CD4-positive, alpha-beta T cell (primary cell): Measurements from ENCODE around the gene RPTOR. TPM values are rescaled to one million over a fixed set of nuclear protein-coding genes. Genes with fewer than 3 reads are reported as not detected.
A peak's percentile ranks its signal among the peaks of the same experiment; 100 is the strongest.

Experiments
- ATAC-seq: fragments of 200-7000 bp; cut with Tn5 transposase; one replicate; pipeline ENCODE4 v1.10.0; 2022; ENCODE audit warnings: mild to moderate bottlenecking; ENCODE audit not compliant: poor library complexity
- CTCF ChIA-PET: fragments of 350-600 bp; sonication (Branson Sonifier 250); formaldehyde crosslinking; loops from one replicate; lab custom pipeline; 2021; ENCODE audit warnings: antibody characterized with exemption, inconsistent platforms; lab: Charles Lee
- POLR2A ChIA-PET: fragments of 350-600 bp; sonication (Branson Sonifier 250); formaldehyde crosslinking; loops from one replicate; lab custom pipeline; 2021; ENCODE audit warnings: antibody characterized with exemption, inconsistent platforms; lab: Charles Lee
- DNase-seq, 14 experiments: peaks; one replicate each; pipeline ENCODE4 v3.0.0-alpha.2; 2013 to 2020; ENCODE audit warnings: mixed read lengths in 2 of 14
- H3K27ac ChIP-seq, 2 donors: one replicate each; pipeline versions ENCODE4 v1.5.1 to v1.7.0; 2013; ENCODE audit warnings: low read length in 2 of 2, low read depth in 1 of 2, mild to moderate bottlenecking in 1 of 2
- H3K27me3 ChIP-seq, 2 experiments: 1 replicate in 1 of 2; 2 replicates in 1 of 2; pipeline versions ENCODE4 v1.6.1 to v1.7.0; 2013; ENCODE audit warnings: low read length in 2 of 2, control low read depth in 1 of 2, mild to moderate bottlenecking in 1 of 2, moderate library complexity in 1 of 2; ENCODE audit not compliant: insufficient read depth in 2 of 2, control insufficient read depth in 1 of 2
- H3K36me3 ChIP-seq: one replicate; pipeline ENCODE4 v1.6.1; 2013; ENCODE audit warnings: low read length, control low read depth; ENCODE audit not compliant: insufficient read depth
- H3K4me1 ChIP-seq: one replicate; pipeline ENCODE4 v1.6.1; 2013; ENCODE audit warnings: low read length, control low read depth; ENCODE audit not compliant: insufficient read depth
- H3K4me3 ChIP-seq: one replicate; pipeline ENCODE4 v1.5.1; 2013; ENCODE audit warnings: mild to moderate bottlenecking, low read length, moderate library complexity
- H3K9me3 ChIP-seq, 2 experiments: 1 replicate in 1 of 2; 2 replicates in 1 of 2; pipeline versions ENCODE4 v1.6.1 to v1.7.0; 2013; ENCODE audit warnings: low read length in 2 of 2, mild to moderate bottlenecking in 2 of 2, control low read depth in 1 of 2, moderate library complexity in 1 of 2; ENCODE audit not compliant: control insufficient read depth in 1 of 2, insufficient read depth in 1 of 2
- H3K27ac Mint-ChIP-seq: one replicate; pipeline ENCODE4 v1.8.0; 2020; ENCODE audit warnings: mixed read lengths
- H3K27me3 Mint-ChIP-seq: one replicate; pipeline ENCODE4 v1.8.0; 2021; ENCODE audit warnings: mixed read lengths
- H3K36me3 Mint-ChIP-seq: one replicate; pipeline ENCODE4 v1.8.0; 2021; ENCODE audit warnings: low read depth, mixed read lengths
- H3K4me1 Mint-ChIP-seq: one replicate; pipeline ENCODE4 v1.8.0; 2021; ENCODE audit warnings: low read depth, mixed read lengths
- H3K4me3 Mint-ChIP-seq: one replicate; pipeline ENCODE4 v1.8.0; 2020; ENCODE audit warnings: mild to moderate bottlenecking, mixed read lengths
- H3K9me3 Mint-ChIP-seq: one replicate; pipeline ENCODE4 v1.8.0; 2020; ENCODE audit warnings: mixed read lengths
- CTCF ChIP-seq: fragments of 200-600 bp; IDR thresholded peaks from one replicate; pipeline ENCODE4 v1.8.0; 2022; ENCODE audit warnings: antibody characterized with exemption, mild to moderate bottlenecking
- intact Hi-C, 2 experiments: fragments of 100-400 bp; cut with DNase I in 1 of 2; cut with micrococcal nuclease in 1 of 2; formaldehyde crosslinking; loops; one replicate each; pipeline versions ENCODE4 v1.15.1 to v1.9.0; 2023 to 2025; cut with DNase I, micrococcal nuclease
- total RNA-seq, 174 experiments: library from RNA in 2 of 174; stranded (reverse) in 2 of 174; gene quantifications; one replicate each; pipeline ENCODE4 v1.2.3 and lab custom pipeline; 2021 to 2026

RPTOR gene
- total RNA-seq, 2 experiments from 2014 or later, result 45.0 to 47.1 TPM

GRCh38 chr17:80779336-80779735 lies 234.7 kb downstream of the RPTOR start:
- no peaks in the 10 kb centered on the region for H3K27me3 ChIP-seq
- no peak for TF ChIP-seq CTCF
- peak overlapping the region; percentile 24 for H3K27ac Mint-ChIP-seq

GRCh38 chr17:80779961-80780380 lies 235.3 kb downstream of the RPTOR start:
- no peak overlapping the region for H3K4me3 ChIP-seq

More at GRCh38 chr17:80779336-80779735, 234.7 kb downstream of the RPTOR start:
- H3K4me1 ChIP-seq, result peaks cover 59% of the 10 kb centered on the region
- H3K9me3 Mint-ChIP-seq, result no peaks in the 10 kb centered on the region
- ChIA-PET POLR2A (no interaction called here), CTCF (no interaction called here)
- H3K36me3 ChIP-seq, result peaks cover 19% of the 10 kb centered on the region
- ATAC-seq, result no peak
- no peak for DNase-seq
- peaks cover 34% of the 10 kb centered on the region for H3K36me3 Mint-ChIP-seq
- H3K27me3 Mint-ChIP-seq, result no peaks in the 10 kb centered on the region
- H3K9me3 ChIP-seq, result no peaks in the 10 kb centered on the region
- no peak overlapping the region for H3K4me3 ChIP-seq
- no peak overlapping the region for H3K4me3 Mint-ChIP-seq
- peaks cover 79% of the 10 kb centered on the region for H3K4me1 Mint-ChIP-seq
- no peak overlapping the region for H3K27ac ChIP-seq
- intact Hi-C loops, result no loop called here

More at GRCh38 chr17:80779961-80780380, 235.3 kb downstream of the RPTOR start:
- peaks cover 57% of the 10 kb centered on the region for H3K4me1 ChIP-seq
- no peak for ATAC-seq
- H3K27me3 Mint-ChIP-seq, result no peaks in the 10 kb centered on the region
- H3K9me3 ChIP-seq, result no peaks in the 10 kb centered on the region
- H3K36me3 Mint-ChIP-seq, result peaks cover 30% of the 10 kb centered on the region
- H3K36me3 ChIP-seq, result peaks cover 14% of the 10 kb centered on the region
- H3K4me3 Mint-ChIP-seq, result peak overlapping the region; percentile 36
- no peaks in the 10 kb centered on the region for H3K27me3 ChIP-seq
- H3K4me1 Mint-ChIP-seq, result peaks cover 76% of the 10 kb centered on the region
- H3K27ac Mint-ChIP-seq, result peak overlapping the region; percentile 85
- no peak for DNase-seq
- TF ChIP-seq CTCF, result no peak
- H3K27ac ChIP-seq, result peak overlapping the region; percentile 55 to 75
- no peaks in the 10 kb centered on the region for H3K9me3 Mint-ChIP-seq
- POLR2A ChIA-PET, result interaction anchor here (1.0 to 4.4 kb wide), 4 partner anchors 11 to 116 kb away, joined by 3 to 57 read pairs (median 4); no protein-coding TSS in a partner anchor
- CTCF ChIA-PET, result interaction anchor here (1.8 kb wide), 2 partner anchors 10 to 112 kb away, joined by 6 to 7 read pairs; no protein-coding TSS in a partner anchor
- intact Hi-C loops, result loop anchor here (2.0 to 10.0 kb wide), 5 partner anchors 15 to 118 kb away; no protein-coding TSS in a partner anchor
